Endothelial cell (in vitro differentiated cells): ENCODE measurements around the gene ZCCHC8. TPM values are rescaled to one million over a fixed set of nuclear protein-coding genes. Genes with fewer than 3 reads are reported as not detected.
A peak's percentile ranks its signal among the peaks of the same experiment; 100 is the strongest.
"Not testable (repeated sequence)": the region's sequence is repeated elsewhere in the genome, so short reads cannot be mapped to it uniquely, and the experiment has no call there.

Experiments used
- DNase-seq: peaks from one replicate; pipeline ENCODE4 v3.0.0; 2021; ENCODE audit warnings: low spot score
- H3K27ac Mint-ChIP-seq: one replicate; pipeline ENCODE4 v1.8.0; 2021; ENCODE audit warnings: mixed read lengths, inconsistent platforms; ENCODE audit not compliant: unreplicated experiment
- H3K27me3 Mint-ChIP-seq: one replicate; pipeline ENCODE4 v1.8.0; 2021; ENCODE audit warnings: mild to moderate bottlenecking, moderate library complexity, mixed read lengths, inconsistent platforms; ENCODE audit not compliant: unreplicated experiment
- H3K36me3 Mint-ChIP-seq: one replicate; pipeline ENCODE4 v1.8.0; 2021; ENCODE audit warnings: mild to moderate bottlenecking, low read depth, mixed read lengths, inconsistent platforms; ENCODE audit not compliant: unreplicated experiment
- H3K4me1 Mint-ChIP-seq: one replicate; pipeline ENCODE4 v1.8.0; 2021; ENCODE audit warnings: mild to moderate bottlenecking, mixed read lengths, inconsistent platforms; ENCODE audit not compliant: unreplicated experiment
- H3K4me3 Mint-ChIP-seq: one replicate; pipeline ENCODE4 v1.8.0; 2021; ENCODE audit warnings: mild to moderate bottlenecking, mixed read lengths, inconsistent platforms; ENCODE audit not compliant: unreplicated experiment
- H3K9me3 Mint-ChIP-seq: one replicate; pipeline ENCODE4 v1.8.0; 2021; ENCODE audit warnings: mixed read lengths, inconsistent platforms; ENCODE audit not compliant: unreplicated experiment
- CTCF ChIP-seq: fragments of 200-600 bp; sonication (generic); IDR thresholded peaks from one replicate; pipeline ENCODE4 v1.5.0; 2021; ENCODE audit warnings: antibody characterized with exemption; ENCODE audit not compliant: unreplicated experiment
- total RNA-seq: library from RNA; stranded (reverse); fragmentation: NEBNext Ultra II Directional; extraction: Animal tissue kit (Norgen Biotek cat#: 25700); gene quantifications from one replicate; pipeline ENCODE4 v1.2.1, GENCODE V29; 2021; ENCODE audit not compliant: unreplicated experiment

Gene ZCCHC8
- total RNA-seq, 1 donor from 2014 or later, result 18.6 TPM

- no peak for TF ChIP-seq CTCF
- Mint-ChIP-seq H3K9me3 (no peaks in the 10 kb centered on the region), H3K27ac (no peak overlapping the region), H3K27me3 (peaks cover 8% of the 10 kb centered on the region), H3K4me3 (no peak overlapping the region), H3K4me1 (peaks cover 8% of the 10 kb centered on the region), H3K36me3 (peaks cover 12% of the 10 kb centered on the region)
- no peak for DNase-seq
Measured at GRCh38 chr12:122495258-122495657, 5.5 kb downstream of the ZCCHC8 start.

DNA sequence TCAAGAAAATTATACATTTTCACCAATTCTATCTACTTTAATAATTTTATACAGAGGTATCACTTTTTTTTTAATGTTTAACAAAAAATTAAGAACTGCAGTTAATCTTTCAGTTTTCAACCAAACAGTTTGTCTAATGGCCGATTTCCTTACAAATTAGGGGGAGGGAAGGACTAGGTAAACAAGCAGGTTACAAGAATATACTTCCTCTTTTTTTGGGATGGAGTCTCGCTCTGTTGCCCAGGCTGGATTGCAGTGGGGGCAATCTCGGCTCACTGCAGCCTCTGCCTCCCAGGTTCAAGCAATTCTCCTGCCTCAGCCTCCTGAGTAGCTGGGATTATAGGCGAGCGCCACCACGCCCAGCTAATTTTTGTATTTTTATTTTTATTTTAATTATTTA lies 7.5 kb downstream of the ZCCHC8 start:
- not testable (repeated sequence) for H3K9me3 Mint-ChIP-seq, H3K4me1 Mint-ChIP-seq, H3K4me3 Mint-ChIP-seq, DNase-seq, H3K27me3 Mint-ChIP-seq, H3K27ac Mint-ChIP-seq
- H3K36me3 Mint-ChIP-seq, result peaks cover 16% of the 10 kb centered on the region

GRCh38 chr12:122491991-122492390 lies 8.7 kb downstream of the ZCCHC8 start:
- DNase-seq, result no peak
- Mint-ChIP-seq H3K36me3 (peaks cover 18% of the 10 kb centered on the region), H3K4me3 (no peak overlapping the region), H3K9me3 (no peaks in the 10 kb centered on the region), H3K27me3 (no peaks in the 10 kb centered on the region), H3K27ac (no peak overlapping the region), H3K4me1 (no peaks in the 10 kb centered on the region)
- TF ChIP-seq CTCF, result no peak

DNA sequence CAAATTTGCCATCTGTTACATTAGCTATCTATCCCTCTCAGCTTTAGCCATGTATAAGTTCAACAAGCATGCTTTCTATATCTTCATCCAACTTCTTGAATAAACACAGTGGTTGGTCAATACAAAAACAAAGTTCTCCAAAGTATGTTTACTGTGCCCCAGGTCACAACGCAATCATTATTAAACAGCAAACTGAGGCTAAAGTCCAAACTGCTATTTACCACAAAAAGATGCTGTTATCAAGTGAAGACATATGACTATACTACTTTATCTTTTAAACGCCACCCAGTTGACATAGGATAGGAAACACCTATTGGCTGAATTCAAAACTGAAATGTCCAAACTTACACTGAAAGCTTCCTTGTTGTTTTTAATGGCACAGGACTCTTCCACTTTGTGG lies 11.7 kb downstream of the ZCCHC8 start:
- no peaks in the 10 kb centered on the region for H3K4me1 Mint-ChIP-seq
- no peak overlapping the region for H3K27ac Mint-ChIP-seq
- TF ChIP-seq CTCF, result no peak
- H3K4me3 Mint-ChIP-seq, result peak overlapping the region; percentile 28
- peaks cover 28% of the 10 kb centered on the region for H3K36me3 Mint-ChIP-seq
- no peaks in the 10 kb centered on the region for H3K9me3 Mint-ChIP-seq
- no peak for DNase-seq
- H3K27me3 Mint-ChIP-seq, result no peaks in the 10 kb centered on the region

DNA sequence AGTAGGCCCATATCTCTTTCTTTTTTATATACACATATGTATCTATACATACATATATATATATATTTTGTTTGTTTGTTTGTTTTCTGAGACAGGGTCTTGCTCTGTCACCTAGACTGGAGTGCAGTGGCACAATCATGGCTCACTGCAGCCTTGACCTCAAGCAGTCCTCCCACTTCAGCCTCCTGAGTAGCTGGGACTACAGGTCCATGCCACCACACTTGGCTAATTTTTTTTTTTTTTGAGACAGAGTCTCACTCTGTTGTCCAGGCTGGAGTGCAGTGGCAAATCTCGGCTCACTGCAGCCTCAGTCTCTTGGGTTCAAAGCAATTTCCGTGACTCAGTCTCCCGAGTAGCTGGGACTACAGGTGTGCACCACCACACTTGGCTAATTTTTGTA lies 12.9 kb downstream of the ZCCHC8 start:
- not testable (repeated sequence) for H3K4me3 Mint-ChIP-seq, H3K4me1 Mint-ChIP-seq, H3K27ac Mint-ChIP-seq, DNase-seq, H3K9me3 Mint-ChIP-seq, H3K27me3 Mint-ChIP-seq
- H3K36me3 Mint-ChIP-seq, result peaks cover 32% of the 10 kb centered on the region

- DNase-seq, result no peak
- Mint-ChIP-seq H3K9me3 (no peaks in the 10 kb centered on the region), H3K27me3 (peaks cover 1% of the 10 kb centered on the region), H3K4me1 (no peaks in the 10 kb centered on the region), H3K4me3 (no peak overlapping the region), H3K27ac (no peak overlapping the region), H3K36me3 (peaks cover 33% of the 10 kb centered on the region)
- no peak for TF ChIP-seq CTCF
Measured at GRCh38 chr12:122486805-122487426, 13.8 kb downstream of the ZCCHC8 start.

DNA sequence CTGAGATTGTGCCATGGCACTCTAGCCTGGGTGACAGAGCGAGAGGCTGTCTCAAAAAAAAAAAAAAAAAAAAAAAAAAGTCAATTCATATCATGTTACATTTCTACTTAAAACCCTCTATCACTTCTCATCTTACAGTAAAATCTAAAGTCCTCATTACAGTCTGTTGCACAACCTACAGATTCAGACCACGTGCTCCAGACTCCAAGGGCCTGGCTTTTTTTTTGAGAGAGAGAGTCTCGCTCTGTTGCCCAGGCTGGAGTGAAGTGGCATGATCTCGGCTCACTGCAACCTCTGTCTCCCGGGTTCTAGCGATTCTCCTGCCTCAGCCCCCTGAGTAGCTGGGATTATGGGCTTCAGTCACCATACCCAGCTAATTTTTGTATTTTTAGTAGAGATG lies 14.4 kb downstream of the ZCCHC8 start:
- not testable (repeated sequence) for H3K27me3 Mint-ChIP-seq, DNase-seq, H3K4me3 Mint-ChIP-seq, H3K9me3 Mint-ChIP-seq, H3K4me1 Mint-ChIP-seq, H3K27ac Mint-ChIP-seq
- H3K36me3 Mint-ChIP-seq, result peaks cover 31% of the 10 kb centered on the region

- not testable (repeated sequence) for H3K4me1 Mint-ChIP-seq, H3K9me3 Mint-ChIP-seq, H3K27ac Mint-ChIP-seq, H3K27me3 Mint-ChIP-seq, DNase-seq
- H3K4me3 Mint-ChIP-seq, result peak overlapping the region; percentile 74
- peaks cover 31% of the 10 kb centered on the region for H3K36me3 Mint-ChIP-seq
Measured at GRCh38 chr12:122484385-122484784, 16.3 kb downstream of the ZCCHC8 start.
